Astrocyte (in vitro differentiated cells and primary cell): ENCODE results near the gene NDUFB8.

Experiments
- EZH2 ChIP-seq: IDR thresholded peaks from 2 replicates; pipeline ENCODE4 v1.6.1; 2012; ENCODE audit warnings: mild to moderate bottlenecking, low read length, inconsistent platforms; ENCODE audit not compliant: insufficient read depth
- TF ChIP-seq, protein P1 (sequence below): IDR thresholded peaks from 2 replicates; pipeline ENCODE4 v1.5.1; 2011; ENCODE audit warnings: low read depth, mild to moderate bottlenecking, inconsistent platforms, low read length, moderate library complexity; ENCODE audit not compliant: insufficient read depth

DNA sequence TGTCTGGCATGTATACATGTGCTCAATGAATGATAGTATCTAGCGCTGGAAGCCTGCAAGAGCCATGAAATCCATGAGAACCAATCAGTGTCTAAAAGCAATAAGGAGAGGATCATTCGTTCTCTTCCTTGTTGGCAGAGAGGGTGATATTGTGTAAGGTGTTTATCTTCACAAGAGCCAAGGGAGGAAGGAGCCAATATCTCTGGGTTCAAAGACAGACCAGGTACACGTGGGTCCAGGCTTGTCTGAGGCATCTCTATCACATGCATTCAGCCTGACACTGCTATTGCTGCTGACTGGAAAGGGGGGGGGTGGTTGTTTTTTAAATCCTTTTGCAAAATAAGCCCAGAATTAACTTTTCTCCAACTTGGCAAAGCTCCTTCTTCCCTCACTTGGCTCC lies 14.1 kb downstream of the NDUFB8 start:
- TF ChIP-seq, protein P1, sequence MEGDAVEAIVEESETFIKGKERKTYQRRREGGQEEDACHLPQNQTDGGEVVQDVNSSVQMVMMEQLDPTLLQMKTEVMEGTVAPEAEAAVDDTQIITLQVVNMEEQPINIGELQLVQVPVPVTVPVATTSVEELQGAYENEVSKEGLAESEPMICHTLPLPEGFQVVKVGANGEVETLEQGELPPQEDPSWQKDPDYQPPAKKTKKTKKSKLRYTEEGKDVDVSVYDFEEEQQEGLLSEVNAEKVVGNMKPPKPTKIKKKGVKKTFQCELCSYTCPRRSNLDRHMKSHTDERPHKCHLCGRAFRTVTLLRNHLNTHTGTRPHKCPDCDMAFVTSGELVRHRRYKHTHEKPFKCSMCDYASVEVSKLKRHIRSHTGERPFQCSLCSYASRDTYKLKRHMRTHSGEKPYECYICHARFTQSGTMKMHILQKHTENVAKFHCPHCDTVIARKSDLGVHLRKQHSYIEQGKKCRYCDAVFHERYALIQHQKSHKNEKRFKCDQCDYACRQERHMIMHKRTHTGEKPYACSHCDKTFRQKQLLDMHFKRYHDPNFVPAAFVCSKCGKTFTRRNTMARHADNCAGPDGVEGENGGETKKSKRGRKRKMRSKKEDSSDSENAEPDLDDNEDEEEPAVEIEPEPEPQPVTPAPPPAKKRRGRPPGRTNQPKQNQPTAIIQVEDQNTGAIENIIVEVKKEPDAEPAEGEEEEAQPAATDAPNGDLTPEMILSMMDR: no peak
- no peak for TF ChIP-seq EZH2
